ENCODE results near the gene HIVEP2. TPM values are rescaled to one million over a fixed set of nuclear protein-coding genes. Genes with fewer than 3 reads are reported as not detected.

Gene HIVEP2
- total RNA-seq, 2 donors from 2014 or later: 13.3 to 25.4 TPM

DNA sequence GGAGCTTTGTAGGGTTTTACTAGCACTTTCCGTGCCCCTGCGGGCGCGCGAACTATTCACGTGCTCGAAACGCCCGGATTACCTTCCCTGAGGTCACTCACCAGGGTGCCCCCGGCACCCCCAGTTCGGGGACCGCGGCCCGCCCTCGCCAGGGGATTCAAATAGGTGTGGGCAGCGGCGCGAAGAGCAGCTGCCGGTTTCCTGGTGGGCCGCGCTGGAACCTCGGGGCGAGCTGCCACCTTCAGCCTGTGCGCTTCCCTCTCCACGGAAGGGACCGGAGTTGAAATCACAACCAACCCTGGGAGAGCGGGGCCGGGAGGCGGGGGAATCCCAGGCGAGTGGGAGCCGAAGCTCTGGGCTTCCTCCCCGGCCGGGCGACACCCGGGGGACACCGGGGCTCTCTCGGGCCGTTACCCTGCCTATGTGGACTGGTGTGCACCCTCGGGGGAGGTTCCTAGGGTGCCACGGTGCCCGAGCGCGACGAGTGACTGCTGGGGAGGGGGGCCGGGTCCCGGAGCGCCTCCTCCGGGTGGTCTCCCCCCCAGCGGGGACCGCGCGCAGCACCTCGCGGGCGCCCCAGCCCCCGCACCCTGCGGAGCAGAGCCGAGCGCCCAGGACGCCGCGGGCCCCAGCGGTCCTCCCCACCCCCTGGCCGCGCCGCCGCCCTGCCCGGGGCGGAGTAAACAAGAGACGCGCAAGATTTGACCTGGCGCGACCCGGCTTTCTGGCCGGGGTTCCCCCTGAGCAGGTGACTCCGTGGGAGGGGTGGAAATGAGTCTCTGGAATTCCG is 2.1 kb upstream of the HIVEP2 start:
- intact Hi-C loops (cut with DNase I): loop anchor here (10.0 kb wide), 3 partner anchors 102 to 192 kb away; no protein-coding TSS in a partner anchor
- peak; percentile 87 for DNase-seq
- peak; percentile 39 to 67 for ATAC-seq

- intact Hi-C loops (cut with DNase I): loop anchor here (10.0 kb wide), 3 partner anchors 102 to 192 kb away; no protein-coding TSS in a partner anchor
- ATAC-seq (peak; percentile 83 to 90), DNase-seq (peak; percentile 98)
Observed at GRCh38 chr6:142946181-142946923, 1.4 kb upstream of the HIVEP2 start.

GRCh38 chr6:142945446-142946180 is 637 bp upstream of the HIVEP2 start:
- intact Hi-C loops (cut with DNase I): loop anchor here (2.0 to 10.0 kb wide), 4 partner anchors 61 to 191 kb away; no protein-coding TSS in a partner anchor
- ATAC-seq: peak; percentile 14 to 16
- DNase-seq: no peak

GRCh38 chr6:142944124-142945048 is 590 bp downstream of the HIVEP2 start:
- ATAC-seq: peak; percentile 43
- DNase-seq: peak; percentile 91

DNA sequence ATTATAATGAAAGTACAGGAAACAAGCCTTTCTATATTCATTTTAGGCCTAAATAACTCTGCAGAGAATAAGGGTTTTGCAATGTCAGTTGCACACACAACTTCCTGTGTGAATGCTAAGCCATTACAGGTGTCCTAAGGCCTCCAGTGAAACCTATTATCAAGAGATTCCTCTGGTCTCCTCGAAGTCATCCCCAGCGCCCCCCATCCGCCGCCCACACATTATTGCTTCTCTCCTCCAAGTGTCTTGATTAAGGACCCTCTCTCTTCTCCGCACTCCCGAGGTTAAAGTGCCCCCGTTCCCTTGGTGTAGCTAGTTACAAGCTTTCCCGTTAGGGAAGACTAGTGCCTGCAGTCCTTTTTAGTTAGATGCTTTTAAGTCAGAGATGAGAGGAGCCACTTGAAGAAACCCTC is 1.3 kb downstream of the HIVEP2 start:
- intact Hi-C loops (cut with DNase I): loop anchor here (2.0 to 10.0 kb wide), 4 partner anchors 59 to 189 kb away; no protein-coding TSS in a partner anchor
- ATAC-seq (no peak), DNase-seq (no peak)

More at GRCh38 chr6:142944124-142945048, 590 bp downstream of the HIVEP2 start:
- intact Hi-C loops (cut with DNase I): loop anchor here (2.0 to 10.0 kb wide), 4 partner anchors 60 to 190 kb away; no protein-coding TSS in a partner anchor

- no peak for DNase-seq
- intact Hi-C loops (cut with DNase I): loop anchor here (10.0 kb wide), 3 partner anchors 98 to 188 kb away; no protein-coding TSS in a partner anchor
- ATAC-seq: no peak
Observed at GRCh38 chr6:142942805-142943227, 2.2 kb downstream of the HIVEP2 start.

GRCh38 chr6:142942238-142942637 is 2.7 kb downstream of the HIVEP2 start:
- DNase-seq: no peak
- no peak for ATAC-seq
- intact Hi-C loops (cut with DNase I): loop anchor here (10.0 kb wide), 3 partner anchors 97 to 187 kb away; no protein-coding TSS in a partner anchor

DNA sequence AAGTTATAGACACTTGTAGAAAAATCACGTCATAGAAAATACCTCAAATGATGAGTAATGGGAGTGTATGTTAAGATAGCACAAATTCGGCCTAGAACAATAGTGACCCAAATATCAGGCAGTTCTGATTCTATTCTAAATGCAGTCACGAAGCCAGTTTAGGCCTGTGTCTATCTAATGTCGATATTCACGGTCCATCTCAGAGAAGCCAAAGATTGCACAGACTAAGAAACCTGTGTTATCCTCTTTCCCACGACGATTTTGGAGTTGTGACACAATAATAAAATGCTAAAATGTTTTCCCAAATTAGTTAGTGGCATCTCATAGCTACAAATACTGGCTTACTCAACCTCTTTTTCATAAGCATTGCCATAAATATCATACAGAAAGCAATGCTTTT is 4.0 kb downstream of the HIVEP2 start:
- intact Hi-C loops (cut with DNase I): loop anchor here (10.0 kb wide), 3 partner anchors 96 to 186 kb away; no protein-coding TSS in a partner anchor
- ATAC-seq (no peak), DNase-seq (no peak)

DNA sequence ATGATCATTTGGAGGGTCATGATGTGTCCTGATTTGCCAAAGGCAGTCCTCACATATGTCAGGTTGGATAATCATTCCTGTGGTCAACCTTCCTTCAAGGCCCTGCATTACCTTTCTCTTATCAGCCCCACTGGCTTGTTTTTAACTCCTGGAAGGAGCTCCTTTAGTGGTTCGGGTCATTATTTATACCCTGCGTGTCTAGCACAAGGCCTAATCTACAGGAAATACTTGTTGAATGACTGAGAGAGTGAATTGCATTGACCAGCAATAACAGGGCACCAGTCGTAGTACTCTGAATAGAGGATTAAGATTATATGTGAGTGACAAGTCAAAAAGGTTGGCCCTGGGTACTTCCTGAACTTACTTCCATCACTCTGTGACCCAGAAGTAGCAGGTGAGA is 4.5 kb downstream of the HIVEP2 start:
- no peak for DNase-seq
- intact Hi-C loops (cut with DNase I): loop anchor here (10.0 kb wide), 3 partner anchors 96 to 186 kb away; no protein-coding TSS in a partner anchor
- no peak for ATAC-seq

DNA sequence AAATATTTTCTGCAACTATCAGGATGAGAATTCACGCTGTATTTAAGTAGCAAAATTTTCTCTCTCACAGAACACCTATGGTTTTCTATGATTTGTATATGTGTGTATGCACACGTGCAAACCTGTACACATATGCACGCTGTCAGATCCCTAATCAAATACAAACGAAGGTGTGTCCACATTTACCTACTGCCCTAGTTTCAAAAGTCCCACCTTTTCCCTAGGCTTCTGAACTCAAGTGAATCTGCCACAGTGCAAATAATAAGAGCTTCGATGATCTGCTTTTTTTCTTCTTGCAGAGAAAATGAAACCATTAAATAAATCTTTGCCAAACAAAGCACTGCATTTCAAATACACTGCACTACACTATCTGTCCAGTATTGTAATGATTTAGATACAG is 6.5 kb downstream of the HIVEP2 start:
- ATAC-seq (no peak), DNase-seq (no peak)
- intact Hi-C loops (cut with DNase I): no loop called here

- ATAC-seq: no peak
- DNase-seq: no peak
- intact Hi-C loops (cut with DNase I): no loop called here
Observed at GRCh38 chr6:142937986-142938385, 7.0 kb downstream of the HIVEP2 start.

DNA sequence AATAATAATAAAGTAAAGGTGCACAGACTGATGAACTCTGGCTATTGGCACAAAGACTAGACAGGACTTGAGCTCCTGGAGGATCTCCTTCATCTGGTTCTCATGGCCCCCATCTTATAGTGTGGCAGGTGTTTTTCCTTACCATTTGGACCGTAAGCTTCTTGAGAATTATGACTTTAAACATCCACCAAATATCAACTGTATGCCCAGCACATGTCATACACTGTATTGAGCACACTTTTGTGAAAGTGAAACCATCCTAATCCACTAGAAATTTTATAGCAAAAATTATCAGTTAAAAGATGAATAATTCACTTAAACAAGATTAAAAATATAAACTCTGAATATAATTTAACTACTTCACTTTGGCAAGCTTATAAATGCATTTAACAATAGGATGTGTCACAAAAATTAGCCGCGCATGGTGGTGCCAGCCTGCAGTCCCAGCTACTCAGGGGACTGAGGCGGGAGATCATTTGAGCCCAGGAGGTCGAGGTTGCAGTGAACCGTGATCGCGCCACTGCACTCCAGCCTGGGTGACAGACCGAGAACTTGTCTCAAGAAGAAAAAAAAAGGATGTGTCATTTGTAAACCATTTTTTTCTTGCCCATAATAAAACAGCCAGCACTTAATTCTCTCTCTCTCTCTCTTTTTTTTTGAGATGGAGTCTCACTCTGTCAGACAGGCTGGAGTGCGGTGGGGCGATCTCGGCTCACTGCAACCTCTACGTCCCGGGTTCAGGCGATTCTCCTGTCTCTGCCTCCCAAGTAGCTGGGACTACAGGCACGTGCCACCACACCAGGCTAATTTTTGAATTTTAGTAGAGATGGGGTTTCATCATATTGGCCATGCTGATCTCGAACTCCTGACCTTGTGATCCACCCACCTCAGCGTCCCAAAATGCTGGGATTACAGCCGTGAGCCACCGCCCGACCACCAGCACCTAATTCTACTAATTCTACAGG is 9.1 kb downstream of the HIVEP2 start:
- no peak for DNase-seq
- ATAC-seq: no peak
- intact Hi-C loops (cut with DNase I): no loop called here

DNA sequence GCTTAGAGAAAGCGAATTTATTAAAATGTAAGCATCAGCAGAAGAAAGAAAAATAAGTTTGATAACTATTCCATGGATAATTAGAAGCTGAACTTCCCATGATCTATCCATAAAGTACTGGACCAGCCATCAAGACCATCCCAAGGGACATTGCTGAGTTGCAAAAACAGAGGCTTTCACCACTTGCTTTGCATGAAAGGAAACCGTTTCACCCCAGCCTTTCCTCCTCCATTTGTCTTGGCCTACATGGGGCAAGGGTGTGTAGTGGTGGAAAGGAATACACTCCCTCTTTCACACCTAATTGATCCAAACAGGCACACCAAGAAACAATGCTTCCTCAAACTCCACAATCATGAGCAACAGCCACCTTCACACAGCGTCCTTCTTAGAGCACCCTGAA is 10.4 kb downstream of the HIVEP2 start:
- DNase-seq: no peak
- intact Hi-C loops (cut with DNase I): no loop called here
- ATAC-seq: no peak

- DNase-seq: no peak
- intact Hi-C loops (cut with DNase I): no loop called here
- ATAC-seq: no peak
Observed at GRCh38 chr6:142934106-142934505, 10.9 kb downstream of the HIVEP2 start.

- DNase-seq (no peak), ATAC-seq (no peak)
- intact Hi-C loops (cut with DNase I): no loop called here
Observed at GRCh38 chr6:142933701-142934100, 11.3 kb downstream of the HIVEP2 start.

- ATAC-seq: no peak
- no peak for DNase-seq
- intact Hi-C loops (cut with DNase I): no loop called here
Observed at GRCh38 chr6:142932889-142933288, 12.1 kb downstream of the HIVEP2 start.

Data from left cardiac atrium (tissue), 4 donors.